ENCODE measurements around the gene URB1.

The URB1 gene

DNA sequence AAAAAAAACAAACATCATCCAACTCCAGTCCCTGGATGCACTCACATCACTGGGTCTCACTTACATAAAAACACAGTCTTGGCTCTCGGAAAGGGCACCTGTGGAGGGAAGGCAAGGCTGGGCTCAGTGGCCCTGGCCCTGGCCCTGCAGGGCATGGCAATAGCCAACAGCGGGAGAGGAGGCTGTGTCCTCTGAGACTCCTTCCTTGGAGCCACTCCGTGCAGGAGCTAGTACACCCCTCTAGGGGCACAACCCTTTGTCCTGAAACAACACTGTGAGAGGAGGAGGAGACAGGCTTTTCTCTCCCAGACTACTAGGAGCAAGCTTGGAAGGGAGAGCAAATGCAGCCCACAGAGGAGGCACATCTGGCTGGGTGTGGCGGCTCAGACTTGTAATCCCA is 28.0 kb downstream of the URB1 start:
- Histone ChIP-seq H3K9ac (ENCODE audit: low read length in 5 of 5) (no peak overlapping the region), H3K27ac (ENCODE audit: low read depth, low read length) (no peak overlapping the region), H3K9me3 (ENCODE audit: control insufficient read depth in 5 of 5, low read length in 5 of 5) (no peaks in the 10 kb centered on the region), H3K4me1 (ENCODE audit: control insufficient read depth in 5 of 5, insufficient read depth in 5 of 5, low read length in 5 of 5) (peaks cover 0 to 34% (median 4%) of the 10 kb centered on the region in 5 donors), H3K36me3 (ENCODE audit: control insufficient read depth in 5 of 5, insufficient read depth in 5 of 5, low read length in 5 of 5) (peaks cover 10 to 90% (median 75%) of the 10 kb centered on the region in 5 donors), H3K4me3 (ENCODE audit: low read depth in 1 of 5, low read length in 5 of 5) (no peak overlapping the region), H3K27me3 (ENCODE audit: control insufficient read depth in 5 of 5, insufficient read depth in 4 of 5, low read length in 5 of 5) (no peaks in the 10 kb centered on the region)

DNA sequence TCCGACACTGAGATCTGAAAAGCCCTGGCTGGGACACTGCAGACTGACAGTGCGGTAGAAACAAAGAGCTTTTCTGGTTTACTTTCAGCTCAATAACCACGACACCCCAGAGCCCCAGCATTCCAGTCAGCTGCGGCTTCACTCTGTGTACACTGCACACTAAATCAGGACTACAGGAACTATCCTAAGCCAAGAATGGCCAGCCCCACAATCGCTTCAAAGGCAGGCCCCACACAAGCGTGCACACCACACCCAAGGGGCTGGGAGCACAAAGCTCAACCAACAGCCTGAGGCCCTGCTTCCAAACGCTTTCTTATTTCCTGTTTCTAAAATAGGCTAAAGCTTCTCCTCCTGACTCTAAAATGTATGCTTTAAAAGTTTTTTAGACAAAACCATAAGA is 28.4 kb downstream of the URB1 start:
- Histone ChIP-seq H3K4me1 (ENCODE audit: control insufficient read depth in 5 of 5, insufficient read depth in 5 of 5, low read length in 5 of 5) (peaks cover 0 to 34% (median 4%) of the 10 kb centered on the region in 5 donors), H3K9me3 (ENCODE audit: control insufficient read depth in 5 of 5, low read length in 5 of 5) (no peaks in the 10 kb centered on the region), H3K27ac (ENCODE audit: low read depth, low read length) (no peak overlapping the region), H3K27me3 (ENCODE audit: control insufficient read depth in 5 of 5, insufficient read depth in 4 of 5, low read length in 5 of 5) (no peaks in the 10 kb centered on the region), H3K36me3 (ENCODE audit: control insufficient read depth in 5 of 5, insufficient read depth in 5 of 5, low read length in 5 of 5) (peaks cover 10 to 90% (median 79%) of the 10 kb centered on the region in 5 donors), H3K9ac (ENCODE audit: low read length in 5 of 5) (no peak overlapping the region), H3K4me3 (ENCODE audit: low read depth in 1 of 5, low read length in 5 of 5) (no peak overlapping the region)

DNA sequence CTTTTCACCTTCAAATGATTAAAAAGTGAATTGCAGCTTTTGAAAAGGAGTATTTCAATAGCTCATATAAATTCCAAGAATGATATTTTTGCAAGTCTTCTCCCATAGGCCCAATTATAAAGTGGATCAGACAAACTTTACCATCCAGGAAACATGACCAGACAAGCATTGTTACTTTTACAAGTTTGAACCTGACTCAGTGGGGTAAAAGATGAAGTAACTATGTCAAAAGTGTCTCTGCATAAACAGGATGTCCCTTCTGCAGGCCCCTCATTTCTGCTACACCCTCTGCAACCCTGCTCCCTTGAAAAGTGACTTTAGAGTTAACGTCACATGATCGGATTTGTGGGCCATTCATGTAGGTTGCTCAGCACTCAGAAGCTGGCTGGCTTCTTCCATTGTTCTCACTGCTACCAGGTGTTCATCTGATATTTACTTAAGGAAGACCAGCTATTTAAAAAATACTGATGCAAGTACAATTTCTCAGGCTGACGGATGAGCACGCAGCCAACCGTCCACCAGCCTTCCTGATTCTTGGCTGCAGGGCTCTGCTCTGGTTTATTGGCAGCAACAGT is 32.3 kb downstream of the URB1 start:
- Histone ChIP-seq H3K36me3 (ENCODE audit: control insufficient read depth in 5 of 5, insufficient read depth in 5 of 5, low read length in 5 of 5) (peaks cover 3 to 90% (median 82%) of the 10 kb centered on the region in 5 donors), H3K27me3 (ENCODE audit: control insufficient read depth in 5 of 5, insufficient read depth in 4 of 5, low read length in 5 of 5) (no peaks in the 10 kb centered on the region), H3K4me1 (ENCODE audit: control insufficient read depth in 5 of 5, insufficient read depth in 5 of 5, low read length in 5 of 5) (peaks cover 0 to 23% (median 4%) of the 10 kb centered on the region in 5 donors), H3K9ac (ENCODE audit: low read length in 5 of 5) (no peak overlapping the region), H3K27ac (ENCODE audit: low read depth, low read length) (no peak overlapping the region), H3K9me3 (ENCODE audit: control insufficient read depth in 5 of 5, low read length in 5 of 5) (no peaks in the 10 kb centered on the region), H3K4me3 (ENCODE audit: low read depth in 1 of 5, low read length in 5 of 5) (no peak overlapping the region)

DNA sequence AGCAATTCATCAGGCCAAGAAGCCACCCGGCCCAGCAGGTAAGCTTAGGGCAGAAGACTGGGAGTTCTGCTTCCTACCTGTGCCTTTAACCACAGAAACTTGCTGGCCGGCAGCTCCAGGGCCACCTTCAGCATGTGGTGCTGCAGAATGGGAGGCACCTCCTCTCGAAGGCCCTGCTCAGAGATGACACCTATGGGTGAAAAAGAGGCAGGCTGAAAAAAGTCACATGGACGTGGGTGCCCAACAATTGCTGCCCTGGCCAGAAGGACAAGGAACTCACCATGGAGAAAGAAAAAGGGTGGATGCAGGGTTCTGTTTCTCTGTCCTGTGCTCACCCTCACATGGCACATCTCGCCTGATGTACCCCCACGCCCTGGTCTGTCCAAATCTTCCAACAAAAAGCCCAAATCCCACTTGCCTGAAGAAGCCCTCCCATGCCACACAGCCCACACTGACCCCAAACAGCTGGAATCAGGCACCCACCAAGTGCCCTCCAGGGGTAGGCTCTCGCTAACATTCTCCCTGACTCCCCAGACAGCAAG is 33.0 kb downstream of the URB1 start:
- Histone ChIP-seq H3K27me3 (ENCODE audit: control insufficient read depth in 5 of 5, insufficient read depth in 4 of 5, low read length in 5 of 5) (no peaks in the 10 kb centered on the region), H3K27ac (ENCODE audit: low read depth, low read length) (no peak overlapping the region), H3K4me3 (ENCODE audit: low read depth in 1 of 5, low read length in 5 of 5) (no peak overlapping the region), H3K9ac (ENCODE audit: low read length in 5 of 5) (no peak overlapping the region), H3K9me3 (ENCODE audit: control insufficient read depth in 5 of 5, low read length in 5 of 5) (no peaks in the 10 kb centered on the region), H3K36me3 (ENCODE audit: control insufficient read depth in 5 of 5, insufficient read depth in 5 of 5, low read length in 5 of 5) (peaks cover 6 to 92% (median 84%) of the 10 kb centered on the region in 5 donors), H3K4me1 (ENCODE audit: control insufficient read depth in 5 of 5, insufficient read depth in 5 of 5, low read length in 5 of 5) (peaks cover 0 to 20% (median 2%) of the 10 kb centered on the region in 5 donors)

DNA sequence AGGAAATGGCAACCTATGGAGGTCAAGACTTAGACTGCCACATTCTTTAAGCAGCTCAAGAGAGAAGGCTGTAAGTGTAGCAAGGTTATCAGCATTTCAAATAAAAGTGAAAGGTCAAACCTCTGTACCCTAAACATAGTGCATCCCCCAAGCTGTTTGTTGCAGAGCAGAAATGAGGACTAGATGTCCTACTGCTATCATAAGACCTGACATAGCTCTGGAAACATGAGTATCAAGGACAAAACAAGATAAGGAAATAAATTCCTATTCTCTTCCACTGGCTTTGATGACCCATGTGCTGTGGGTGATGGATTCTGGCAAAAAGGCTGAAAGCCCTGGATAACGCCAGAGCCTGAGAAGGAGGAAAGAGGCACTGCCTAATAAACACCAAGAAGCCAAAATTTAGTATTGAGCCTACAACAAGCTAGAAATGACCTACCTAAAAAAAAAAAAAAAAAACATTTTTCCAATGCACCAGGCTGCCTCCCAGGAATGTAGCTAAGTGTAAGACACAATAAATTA is 35.9 kb downstream of the URB1 start:
- H3K4me1 ChIP-seq (ENCODE audit: control insufficient read depth in 5 of 5, insufficient read depth in 5 of 5, low read length in 5 of 5), result peaks cover 0 to 11% (median 8%) of the 10 kb centered on the region in 5 donors
- H3K9ac ChIP-seq (ENCODE audit: low read length in 5 of 5), result no peak overlapping the region
- no peaks in the 10 kb centered on the region for H3K9me3 ChIP-seq (ENCODE audit: control insufficient read depth in 5 of 5, low read length in 5 of 5)
- no peaks in the 10 kb centered on the region for H3K27me3 ChIP-seq (ENCODE audit: control insufficient read depth in 5 of 5, insufficient read depth in 4 of 5, low read length in 5 of 5)
- peaks cover 10 to 94% (median 92%) of the 10 kb centered on the region in 5 donors for H3K36me3 ChIP-seq (ENCODE audit: control insufficient read depth in 5 of 5, insufficient read depth in 5 of 5, low read length in 5 of 5)
- H3K4me3 ChIP-seq (ENCODE audit: low read depth in 1 of 5, low read length in 5 of 5), result no peak overlapping the region
- H3K27ac ChIP-seq (ENCODE audit: low read depth, low read length), result no peak overlapping the region

DNA sequence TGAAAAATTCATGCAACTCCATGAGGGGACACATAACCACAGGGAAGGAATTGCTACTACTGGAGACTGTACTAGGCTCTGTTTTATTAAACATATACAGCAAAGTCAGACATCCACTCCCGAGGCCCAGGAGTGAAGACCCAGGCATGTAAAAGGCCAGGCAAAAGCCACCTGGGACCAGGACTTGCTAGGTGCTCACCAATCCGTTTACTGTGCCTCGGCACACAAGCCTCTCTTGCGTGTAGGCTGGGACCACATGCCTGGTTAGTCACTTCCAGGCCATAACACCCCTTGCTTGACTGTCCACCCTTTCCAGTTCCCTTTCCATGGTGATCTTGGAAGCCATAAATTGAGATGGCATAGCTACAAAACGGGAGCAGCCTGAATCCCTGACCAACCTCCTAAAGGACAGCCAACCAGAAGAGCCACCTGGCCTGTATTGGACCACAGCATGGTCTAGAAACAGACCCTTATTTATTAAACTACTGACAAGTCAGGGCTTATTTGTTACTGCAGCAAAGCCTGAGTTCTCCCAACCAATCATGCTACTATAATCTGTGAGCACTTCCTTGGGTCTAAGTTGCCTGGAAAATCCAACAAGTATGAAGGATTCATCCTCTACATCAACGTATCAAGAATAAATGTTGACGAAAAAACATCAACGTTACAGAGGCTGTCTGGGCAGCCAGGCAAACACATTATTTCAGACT is 39.7 kb downstream of the URB1 start:
- peaks cover 10 to 96% (median 90%) of the 10 kb centered on the region in 5 donors for H3K36me3 ChIP-seq (ENCODE audit: control insufficient read depth in 5 of 5, insufficient read depth in 5 of 5, low read length in 5 of 5)

DNA sequence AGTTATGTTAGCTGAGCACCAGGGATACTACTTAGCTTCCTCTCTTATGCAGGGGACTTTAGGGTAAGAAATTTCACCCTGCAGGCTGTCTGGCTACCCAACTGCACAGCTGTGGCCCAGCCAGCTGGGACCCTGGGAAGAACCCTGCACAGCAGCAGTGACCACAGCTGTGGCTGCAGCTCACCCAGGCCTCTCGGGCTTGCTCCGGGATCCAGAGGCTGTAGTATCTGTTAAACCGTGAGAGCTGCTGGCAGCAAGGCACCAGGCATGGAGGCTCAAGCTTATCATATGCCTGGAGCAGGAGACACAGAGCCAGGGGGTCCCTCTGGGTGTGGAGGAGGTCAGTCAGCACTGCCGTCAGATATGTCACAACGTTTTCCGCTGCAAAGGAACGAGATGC is 40.3 kb downstream of the URB1 start:
- H3K36me3 ChIP-seq (ENCODE audit: control insufficient read depth in 5 of 5, insufficient read depth in 5 of 5, low read length in 5 of 5), result peaks cover 10 to 96% (median 93%) of the 10 kb centered on the region in 5 donors

More for the DNA sequence above, 39.7 kb downstream of the URB1 start:
- Histone ChIP-seq H3K4me3 (ENCODE audit: low read depth in 1 of 5, low read length in 5 of 5) (no peak overlapping the region), H3K9me3 (ENCODE audit: control insufficient read depth in 5 of 5, low read length in 5 of 5) (no peaks in the 10 kb centered on the region), H3K27me3 (ENCODE audit: control insufficient read depth in 5 of 5, insufficient read depth in 4 of 5, low read length in 5 of 5) (no peaks in the 10 kb centered on the region), H3K27ac (ENCODE audit: low read depth, low read length) (no peak overlapping the region), H3K4me1 (ENCODE audit: control insufficient read depth in 5 of 5, insufficient read depth in 5 of 5, low read length in 5 of 5) (peaks cover 0 to 11% (median 0%) of the 10 kb centered on the region in 5 donors), H3K9ac (ENCODE audit: low read length in 5 of 5) (no peak overlapping the region)

DNA sequence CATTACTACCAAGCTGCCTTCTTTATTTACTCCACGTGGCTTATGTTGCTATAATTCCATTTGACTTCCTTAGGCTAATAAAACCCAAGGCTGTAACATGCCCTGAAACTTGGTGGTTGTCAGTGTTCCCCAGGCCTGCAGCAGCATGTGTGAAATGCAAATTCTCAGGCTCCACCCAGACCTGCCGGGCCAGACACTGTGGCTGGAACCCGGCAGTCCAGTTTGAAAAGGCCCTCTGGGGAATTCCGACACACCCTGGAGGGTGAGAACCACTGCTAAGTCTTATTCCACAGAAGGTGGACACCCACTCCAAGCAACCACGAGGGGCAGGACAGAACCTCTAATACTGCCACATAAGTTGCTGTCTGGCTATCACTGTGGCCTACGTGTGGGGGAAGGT is 41.4 kb downstream of the URB1 start:
- Histone ChIP-seq H3K27me3 (ENCODE audit: control insufficient read depth in 5 of 5, insufficient read depth in 4 of 5, low read length in 5 of 5) (no peaks in the 10 kb centered on the region), H3K4me1 (ENCODE audit: control insufficient read depth in 5 of 5, insufficient read depth in 5 of 5, low read length in 5 of 5) (peaks cover 0 to 11% (median 0%) of the 10 kb centered on the region in 5 donors), H3K9me3 (ENCODE audit: control insufficient read depth in 5 of 5, low read length in 5 of 5) (no peaks in the 10 kb centered on the region), H3K36me3 (ENCODE audit: control insufficient read depth in 5 of 5, insufficient read depth in 5 of 5, low read length in 5 of 5) (peaks cover 10 to 100% (median 95%) of the 10 kb centered on the region in 5 donors), H3K4me3 (ENCODE audit: low read depth in 1 of 5, low read length in 5 of 5) (no peak overlapping the region), H3K9ac (ENCODE audit: low read length in 5 of 5) (no peak overlapping the region), H3K27ac (ENCODE audit: low read depth, low read length) (no peak overlapping the region)

More for the DNA sequence above, 40.3 kb downstream of the URB1 start:
- Histone ChIP-seq H3K9me3 (ENCODE audit: control insufficient read depth in 5 of 5, low read length in 5 of 5) (no peaks in the 10 kb centered on the region), H3K27ac (ENCODE audit: low read depth, low read length) (no peak overlapping the region), H3K27me3 (ENCODE audit: control insufficient read depth in 5 of 5, insufficient read depth in 4 of 5, low read length in 5 of 5) (no peaks in the 10 kb centered on the region), H3K4me3 (ENCODE audit: low read depth in 1 of 5, low read length in 5 of 5) (no peak overlapping the region), H3K4me1 (ENCODE audit: control insufficient read depth in 5 of 5, insufficient read depth in 5 of 5, low read length in 5 of 5) (peaks cover 0 to 11% (median 0%) of the 10 kb centered on the region in 5 donors), H3K9ac (ENCODE audit: low read length in 5 of 5) (no peak overlapping the region)

DNA sequence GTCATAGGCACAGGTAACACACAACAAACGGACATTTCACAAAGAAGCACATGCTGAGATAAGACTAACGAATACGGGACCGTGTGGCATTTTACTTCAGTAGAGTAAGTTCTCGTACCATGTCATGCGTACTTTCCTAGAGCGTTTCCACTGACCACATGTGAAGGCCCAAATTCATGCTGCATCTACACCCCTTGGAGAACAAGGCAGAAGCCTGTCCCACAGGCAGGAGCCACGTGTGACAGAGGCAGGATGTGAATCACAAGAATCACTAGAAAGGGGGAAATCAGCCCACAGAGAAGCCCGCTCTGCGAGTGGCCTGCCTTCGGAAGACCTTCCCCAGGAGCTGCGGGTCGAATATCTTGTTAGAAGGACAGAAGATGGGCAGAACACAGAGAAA is 41.8 kb downstream of the URB1 start:
- no peaks in the 10 kb centered on the region for H3K27me3 ChIP-seq (ENCODE audit: control insufficient read depth in 5 of 5, insufficient read depth in 4 of 5, low read length in 5 of 5)
- H3K4me3 ChIP-seq (ENCODE audit: low read depth in 1 of 5, low read length in 5 of 5), result no peak overlapping the region
- no peaks in the 10 kb centered on the region for H3K9me3 ChIP-seq (ENCODE audit: control insufficient read depth in 5 of 5, low read length in 5 of 5)
- H3K36me3 ChIP-seq (ENCODE audit: control insufficient read depth in 5 of 5, insufficient read depth in 5 of 5, low read length in 5 of 5), result peaks cover 10 to 100% (median 95%) of the 10 kb centered on the region in 5 donors
- no peak overlapping the region for H3K27ac ChIP-seq (ENCODE audit: low read depth, low read length)
- peaks cover 0 to 11% (median 0%) of the 10 kb centered on the region in 5 donors for H3K4me1 ChIP-seq (ENCODE audit: control insufficient read depth in 5 of 5, insufficient read depth in 5 of 5, low read length in 5 of 5)
- no peak overlapping the region for H3K9ac ChIP-seq (ENCODE audit: low read length in 5 of 5)

Data from subcutaneous abdominal adipose tissue (tissue), 5 donors.